HFF-Myc (cell line): Measurements from ENCODE around the gene TEX2.

Experiments
- DNase-seq: peaks from one replicate; pipeline ENCODE4 v3.0.0-alpha.2; 2011; ENCODE audit warnings: low read depth; ENCODE audit errors: extremely low read depth
- H3K4me3 ChIP-seq: replicated peaks from 2 replicates; pipeline ENCODE4 v1.5.1; 2011; ENCODE audit warnings: low read depth, mild to moderate bottlenecking, control low read depth, low read length
- CTCF ChIP-seq: IDR thresholded peaks from 2 replicates; pipeline ENCODE4 v1.5.1; 2012; ENCODE audit warnings: mild to moderate bottlenecking, low read depth, low read length, control low read depth; ENCODE audit errors: missing control alignments

TEX2 gene

DNA sequence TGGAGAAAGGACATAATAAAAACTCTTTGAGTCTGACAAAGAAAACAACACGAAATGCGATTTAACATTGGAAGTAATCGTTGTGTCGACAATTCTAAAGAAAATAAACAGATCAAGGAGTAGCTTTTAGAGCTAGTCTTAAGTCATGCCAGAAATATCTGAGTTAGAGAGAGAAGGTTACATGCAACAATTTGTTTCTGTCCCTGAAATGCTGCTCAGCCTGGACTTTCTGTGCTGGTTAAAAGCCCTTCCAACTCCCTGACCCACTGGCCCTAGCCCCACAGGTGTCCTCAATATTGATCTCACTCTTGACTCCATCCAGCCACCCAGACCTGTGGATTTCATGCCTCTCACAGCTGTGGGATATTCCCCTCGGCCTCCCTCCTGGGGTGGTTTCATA lies 33.2 kb upstream of the TEX2 start:
- no peak for TF ChIP-seq CTCF
- no peak for DNase-seq
- no peak overlapping the region for H3K4me3 ChIP-seq

DNA sequence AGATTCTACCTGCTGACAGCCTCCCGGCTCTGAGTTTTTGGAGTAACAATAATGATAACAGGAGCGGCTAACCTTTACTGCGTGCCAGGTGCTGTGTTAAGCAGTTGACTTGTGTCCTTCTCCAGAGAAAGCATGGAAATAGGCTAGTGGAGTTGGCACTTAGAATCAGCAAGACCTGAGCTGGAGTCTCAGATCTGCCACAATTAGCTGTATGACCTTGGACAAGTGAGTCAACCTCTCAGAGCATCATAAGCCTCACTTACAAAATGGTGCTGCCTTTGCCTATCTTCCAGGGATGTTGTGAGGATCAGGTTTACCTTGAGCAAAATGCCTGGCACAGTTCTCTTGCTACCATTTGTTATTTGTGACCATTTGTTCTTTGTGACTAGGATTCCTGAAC lies 32.1 kb upstream of the TEX2 start:
- no peak for TF ChIP-seq CTCF
- no peak for DNase-seq
- no peak overlapping the region for H3K4me3 ChIP-seq

DNA sequence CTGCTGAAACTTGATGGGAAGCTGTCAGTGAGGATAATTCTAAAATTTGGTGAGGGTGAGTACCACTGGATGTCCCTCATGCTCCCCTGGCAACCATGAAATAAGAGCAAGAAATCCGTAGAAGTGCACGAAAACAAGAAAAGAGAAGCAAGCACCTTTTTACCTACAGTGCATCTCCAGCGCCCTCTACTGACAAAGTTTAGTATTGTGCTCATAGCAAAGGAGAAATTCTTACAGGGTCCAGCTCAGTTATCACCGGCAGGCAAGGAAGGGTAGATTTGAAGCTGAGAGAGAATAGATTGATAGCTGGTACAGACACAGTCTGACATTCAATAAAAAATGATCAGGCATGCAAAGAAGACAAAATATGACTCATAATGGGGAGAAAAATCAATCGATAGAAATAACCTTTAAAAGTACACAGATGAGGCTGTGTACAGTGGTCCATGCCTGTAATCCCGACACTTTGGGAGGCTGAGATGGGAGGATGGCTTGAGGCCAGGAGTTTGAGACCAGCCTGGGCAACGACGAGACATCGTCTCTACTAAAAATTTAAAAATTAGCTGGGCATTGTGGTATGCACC lies 28.3 kb upstream of the TEX2 start:
- DNase-seq, result no peak
- TF ChIP-seq CTCF, result peak; percentile 70
- H3K4me3 ChIP-seq, result no peak overlapping the region

DNA sequence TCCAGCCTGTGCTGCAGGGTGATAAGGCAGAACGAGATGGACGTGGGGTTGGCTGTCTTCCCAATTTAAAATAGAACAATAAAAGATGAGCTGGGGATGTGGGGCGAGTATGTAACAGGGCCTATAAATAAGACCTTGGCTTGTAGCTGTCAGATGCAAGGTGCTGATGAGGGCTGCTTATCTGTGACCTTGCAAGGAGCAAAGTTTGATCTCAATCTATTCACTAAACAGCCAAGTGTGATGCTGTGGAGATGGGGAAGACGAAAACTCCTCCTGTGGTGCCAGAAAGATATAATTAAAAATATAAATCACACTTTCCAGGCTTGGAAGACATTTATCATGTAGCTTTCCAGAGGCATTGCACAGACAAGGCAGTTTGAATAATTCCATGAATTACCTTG lies 26.7 kb upstream of the TEX2 start:
- no peak for DNase-seq
- TF ChIP-seq CTCF, result no peak
- H3K4me3 ChIP-seq, result no peak overlapping the region

DNA sequence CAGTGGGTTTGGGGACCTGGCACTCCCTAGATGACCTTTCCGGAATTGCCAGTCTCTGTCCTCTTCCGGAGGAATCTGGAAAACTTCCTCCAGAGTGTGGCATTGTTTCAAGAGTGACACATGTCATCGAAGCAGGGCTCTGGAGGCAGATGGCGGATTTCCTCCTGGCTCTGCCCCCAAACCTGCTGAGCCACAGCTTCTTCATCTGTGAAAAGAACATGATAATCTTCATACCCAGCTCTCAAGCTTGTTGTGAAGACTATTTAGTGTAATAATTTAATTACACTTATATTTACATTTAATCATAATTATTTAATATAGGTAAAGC lies 19.7 kb upstream of the TEX2 start:
- H3K4me3 ChIP-seq, result no peak overlapping the region
- TF ChIP-seq CTCF, result no peak
- no peak for DNase-seq

DNA sequence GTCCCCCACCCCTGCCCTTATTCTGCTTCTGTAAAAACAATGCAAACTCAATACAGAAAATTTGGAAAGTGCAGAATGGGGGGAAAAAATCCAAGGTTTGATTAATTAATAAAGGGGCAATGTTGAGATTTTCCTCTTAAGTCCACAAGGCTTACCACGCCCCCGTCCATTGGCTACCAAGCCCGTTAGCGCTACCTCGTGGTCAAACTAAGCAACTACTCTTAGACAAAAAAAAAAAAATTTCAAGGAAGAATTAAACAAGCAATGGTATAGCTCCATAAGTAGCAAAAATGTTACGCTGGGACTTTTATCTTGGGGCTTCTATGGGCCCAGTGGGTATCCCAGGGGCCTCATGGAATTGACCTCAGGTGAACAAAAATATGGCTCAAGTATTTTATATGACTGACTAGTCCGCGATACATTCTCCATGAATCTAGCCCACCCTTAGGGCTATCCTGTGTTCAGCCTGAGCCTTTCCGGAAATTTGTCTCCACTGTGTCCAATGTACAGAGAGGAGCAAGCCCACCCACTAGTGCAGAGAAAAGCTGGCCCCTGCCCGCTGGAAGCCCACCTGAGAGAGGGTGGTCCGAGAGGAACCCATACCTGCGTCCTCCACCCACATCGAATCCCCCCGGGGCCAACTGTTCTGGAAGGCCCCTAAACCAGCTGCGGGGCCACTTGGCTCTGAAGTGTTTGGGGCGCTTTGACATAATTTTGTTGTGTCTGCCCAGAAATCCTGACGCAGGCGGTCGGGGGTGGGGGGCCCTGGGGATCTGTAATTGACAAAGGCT lies 19.1 kb upstream of the TEX2 start:
- H3K4me3 ChIP-seq, result no peak overlapping the region
- TF ChIP-seq CTCF, result peak; percentile 80
- DNase-seq, result peak; percentile 44
